Measurements from ENCODE around the gene HNF4A. TPM values are rescaled to one million over a fixed set of nuclear protein-coding genes. Genes with fewer than 3 reads are reported as not detected.

Gene HNF4A
- total RNA-seq, 3 donors from 2014 or later (not counting 1 experiment from before 2014, with no cell fraction given), result not detected

- Mint-ChIP-seq H3K36me3 (peaks cover 7% of the 10 kb centered on the region), H3K27me3 (ENCODE audit: low read depth in 2 of 2) (no peaks in the 10 kb centered on the region), H3K4me1 (peaks cover 26 to 38% of the 10 kb centered on the region in 2 donors), H3K27ac (peak overlapping the region; percentile 36 to 61), H3K9me3 (no peaks in the 10 kb centered on the region), H3K4me3 (peak overlapping the region; percentile 25)
- 92% methylated on average over 4 of the region's 6 CpGs for WGBS (ENCODE audit: insufficient coverage)
- Histone ChIP-seq H3K4me3 (ENCODE audit: low read length) (no peak overlapping the region), H3K27ac (ENCODE audit: low read length) (no peak overlapping the region), H3K36me3 (ENCODE audit: control insufficient read depth, insufficient read depth, low read length) (peaks cover 25% of the 10 kb centered on the region), H3K9me3 (ENCODE audit: control insufficient read depth, insufficient read depth, low read length) (no peaks in the 10 kb centered on the region), H3K4me1 (ENCODE audit: control insufficient read depth, insufficient read depth, low read length) (peaks cover 15% of the 10 kb centered on the region), H3K27me3 (ENCODE audit: control insufficient read depth, insufficient read depth, low read length) (no peaks in the 10 kb centered on the region)
- intact Hi-C loops (cut with micrococcal nuclease), result no loop called here
- DNase-seq, result no peak
- no peak for ATAC-seq
- TF ChIP-seq, protein P1, sequence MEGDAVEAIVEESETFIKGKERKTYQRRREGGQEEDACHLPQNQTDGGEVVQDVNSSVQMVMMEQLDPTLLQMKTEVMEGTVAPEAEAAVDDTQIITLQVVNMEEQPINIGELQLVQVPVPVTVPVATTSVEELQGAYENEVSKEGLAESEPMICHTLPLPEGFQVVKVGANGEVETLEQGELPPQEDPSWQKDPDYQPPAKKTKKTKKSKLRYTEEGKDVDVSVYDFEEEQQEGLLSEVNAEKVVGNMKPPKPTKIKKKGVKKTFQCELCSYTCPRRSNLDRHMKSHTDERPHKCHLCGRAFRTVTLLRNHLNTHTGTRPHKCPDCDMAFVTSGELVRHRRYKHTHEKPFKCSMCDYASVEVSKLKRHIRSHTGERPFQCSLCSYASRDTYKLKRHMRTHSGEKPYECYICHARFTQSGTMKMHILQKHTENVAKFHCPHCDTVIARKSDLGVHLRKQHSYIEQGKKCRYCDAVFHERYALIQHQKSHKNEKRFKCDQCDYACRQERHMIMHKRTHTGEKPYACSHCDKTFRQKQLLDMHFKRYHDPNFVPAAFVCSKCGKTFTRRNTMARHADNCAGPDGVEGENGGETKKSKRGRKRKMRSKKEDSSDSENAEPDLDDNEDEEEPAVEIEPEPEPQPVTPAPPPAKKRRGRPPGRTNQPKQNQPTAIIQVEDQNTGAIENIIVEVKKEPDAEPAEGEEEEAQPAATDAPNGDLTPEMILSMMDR (IDR thresholded peaks at IDR 0.05), result no peak
Measured at GRCh38 chr20:44478206-44478605, 122.7 kb downstream of the HNF4A start.

DNA sequence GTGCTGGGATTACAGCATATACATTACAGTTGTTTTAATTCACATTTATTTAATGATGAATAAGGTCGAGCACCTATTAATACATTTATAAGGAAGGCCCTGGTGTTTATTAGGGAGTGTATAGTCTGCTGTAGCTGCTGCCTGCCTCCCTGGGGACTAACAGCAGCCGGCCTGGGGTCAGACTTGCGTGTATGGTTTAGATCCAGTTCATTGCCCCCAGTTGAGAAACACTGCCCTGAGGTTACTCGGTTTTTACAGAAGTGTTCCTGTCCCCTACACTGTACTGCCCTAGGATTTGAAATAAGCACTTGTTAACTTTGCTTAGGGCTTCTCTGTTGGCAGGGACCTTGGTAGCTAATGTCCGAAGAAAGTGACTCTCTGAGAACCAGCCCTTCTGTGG, 124.1 kb downstream of the HNF4A start:
- DNase-seq (no peak), ATAC-seq (no peak)
- H3K4me1 Mint-ChIP-seq, result peaks cover 26 to 37% of the 10 kb centered on the region in 2 donors
- Histone ChIP-seq H3K4me3 (ENCODE audit: low read length) (no peak overlapping the region), H3K9me3 (ENCODE audit: control insufficient read depth, insufficient read depth, low read length) (no peaks in the 10 kb centered on the region), H3K36me3 (ENCODE audit: control insufficient read depth, insufficient read depth, low read length) (peaks cover 35% of the 10 kb centered on the region), H3K4me1 (ENCODE audit: control insufficient read depth, insufficient read depth, low read length) (peaks cover 15% of the 10 kb centered on the region), H3K27me3 (ENCODE audit: control insufficient read depth, insufficient read depth, low read length) (no peaks in the 10 kb centered on the region), H3K27ac (ENCODE audit: low read length) (no peak overlapping the region)
- WGBS (ENCODE audit: insufficient coverage), result 81% methylated on average over 4 of the region's 5 CpGs
- no peak overlapping the region for H3K4me3 Mint-ChIP-seq
- no peaks in the 10 kb centered on the region for H3K27me3 Mint-ChIP-seq (ENCODE audit: low read depth in 2 of 2)
- intact Hi-C loops (cut with micrococcal nuclease), result no loop called here
- H3K36me3 Mint-ChIP-seq, result peaks cover 7% of the 10 kb centered on the region
- H3K9me3 Mint-ChIP-seq, result no peaks in the 10 kb centered on the region
- no peak overlapping the region for H3K27ac Mint-ChIP-seq
- TF ChIP-seq, protein P1 (IDR thresholded peaks at IDR 0.05), result no peak

- ATAC-seq (no peak), DNase-seq (no peak)
- Histone ChIP-seq H3K4me1 (ENCODE audit: control insufficient read depth, insufficient read depth, low read length) (peaks cover 12% of the 10 kb centered on the region), H3K4me3 (ENCODE audit: low read length) (no peak overlapping the region), H3K27ac (ENCODE audit: low read length) (no peak overlapping the region), H3K27me3 (ENCODE audit: control insufficient read depth, insufficient read depth, low read length) (no peaks in the 10 kb centered on the region), H3K9me3 (ENCODE audit: control insufficient read depth, insufficient read depth, low read length) (no peaks in the 10 kb centered on the region), H3K36me3 (ENCODE audit: control insufficient read depth, insufficient read depth, low read length) (peaks cover 37% of the 10 kb centered on the region)
- Mint-ChIP-seq H3K27me3 (ENCODE audit: low read depth in 2 of 2) (no peaks in the 10 kb centered on the region), H3K4me3 (no peak overlapping the region), H3K9me3 (no peaks in the 10 kb centered on the region), H3K27ac (no peak overlapping the region), H3K4me1 (peaks cover 21 to 33% of the 10 kb centered on the region in 2 donors), H3K36me3 (peaks cover 7% of the 10 kb centered on the region)
- TF ChIP-seq, protein P1 (IDR thresholded peaks at IDR 0.05), result no peak
- intact Hi-C loops (cut with micrococcal nuclease), result no loop called here
- 96% methylated on average over 18 of the region's 18 CpGs for WGBS (ENCODE audit: insufficient coverage)
Measured at GRCh38 chr20:44480097-44480496, 124.6 kb downstream of the HNF4A start.

GRCh38 chr20:44481719-44482416, 126.4 kb downstream of the HNF4A start:
- Histone ChIP-seq H3K27me3 (ENCODE audit: control insufficient read depth, insufficient read depth, low read length) (no peaks in the 10 kb centered on the region), H3K36me3 (ENCODE audit: control insufficient read depth, insufficient read depth, low read length) (peaks cover 47% of the 10 kb centered on the region), H3K4me3 (ENCODE audit: low read length) (no peak overlapping the region), H3K4me1 (ENCODE audit: control insufficient read depth, insufficient read depth, low read length) (no peaks in the 10 kb centered on the region), H3K9me3 (ENCODE audit: control insufficient read depth, insufficient read depth, low read length) (no peaks in the 10 kb centered on the region), H3K27ac (ENCODE audit: low read length) (no peak overlapping the region)
- Mint-ChIP-seq H3K9me3 (no peaks in the 10 kb centered on the region), H3K4me3 (no peak overlapping the region), H3K36me3 (peaks cover 7% of the 10 kb centered on the region), H3K27me3 (ENCODE audit: low read depth in 2 of 2) (no peaks in the 10 kb centered on the region), H3K27ac (no peak overlapping the region), H3K4me1 (peaks cover 3 to 15% of the 10 kb centered on the region in 2 donors)
- DNase-seq (no peak), ATAC-seq (no peak)
- intact Hi-C loops (cut with micrococcal nuclease), result no loop called here
- TF ChIP-seq, protein P1 (IDR thresholded peaks at IDR 0.05), result no peak
- 94% methylated on average over 4 of the region's 6 CpGs for WGBS (ENCODE audit: insufficient coverage)
